HG03064 (cell line): ENCODE measurements around the gene KLHL10.

Source experiments
- ATAC-seq: cut with Tn5 transposase; IDR thresholded peaks from one replicate; pipeline ENCODE4 v1.9.1; 2021; ENCODE audit warnings: low read depth; ENCODE audit not compliant: unreplicated experiment

Gene KLHL10

GRCh38 chr17:41837761-41838538 lies at the start of gene KLHL10:
Gene KLHL10, plus strand, starts transcription at chr17:41837825. Its CDS starts 108 bp downstream, at chr17:41837933.
- no peak for ATAC-seq

- no peak for ATAC-seq
Observed at GRCh38 chr17:41792845-41793783, 44.5 kb upstream of the KLHL10 start.

- no peak for ATAC-seq
Observed at GRCh38 chr17:41793784-41794539, 43.7 kb upstream of the KLHL10 start.

- no peak for ATAC-seq
Observed at GRCh38 chr17:41794540-41794975, 43.1 kb upstream of the KLHL10 start.

- ATAC-seq: no peak
Observed at GRCh38 chr17:41796121-41796895, 41.3 kb upstream of the KLHL10 start.

- ATAC-seq: no peak
Observed at GRCh38 chr17:41797377-41797776, 40.2 kb upstream of the KLHL10 start.

GRCh38 chr17:41799366-41799765 lies 38.3 kb upstream of the KLHL10 start:
- no peak for ATAC-seq

GRCh38 chr17:41800601-41801373 lies 36.8 kb upstream of the KLHL10 start:
- no peak for ATAC-seq

GRCh38 chr17:41801374-41802271 lies 36.0 kb upstream of the KLHL10 start:
- no peak for ATAC-seq

GRCh38 chr17:41803049-41804020 lies 34.3 kb upstream of the KLHL10 start:
- no peak for ATAC-seq

GRCh38 chr17:41806685-41807445 lies 30.8 kb upstream of the KLHL10 start:
- no peak for ATAC-seq

GRCh38 chr17:41810659-41811548 lies 26.7 kb upstream of the KLHL10 start:
- no peak for ATAC-seq

- ATAC-seq: no peak
Observed at GRCh38 chr17:41811549-41812380, 25.9 kb upstream of the KLHL10 start, which contains the start of gene P3H4. Gene P3H4, minus strand, starts transcription at chr17:41811949. Its CDS starts 34 bp downstream, at chr17:41811915.

GRCh38 chr17:41812381-41813151 lies 25.1 kb upstream of the KLHL10 start, which contains the start of gene FKBP10:
Gene FKBP10, plus strand, starts transcription at chr17:41813004. Its CDS starts 31 bp downstream, at chr17:41813035.
- no peak for ATAC-seq
